OCI-LY1 (cell line): ENCODE results near the gene RPL21.

Experiments used
- EZH2 ChIP-seq: fragments of 200-600 bp; sonication (generic), shearing (Covaris generic); IDR thresholded peaks from 2 replicates; pipeline ENCODE4 v1.8.0; 2017; ENCODE audit warnings: borderline replicate concordance, mixed run types, mild to moderate bottlenecking, antibody characterized with exemption, low read length, moderate library complexity, mixed read lengths
- TF ChIP-seq, protein P1 (sequence below): fragments of 200-600 bp; sonication (generic), shearing (Covaris generic); IDR thresholded peaks from 2 replicates; pipeline ENCODE4 v1.5.1; 2017; ENCODE audit warnings: mild to moderate bottlenecking, antibody characterized with exemption, low read length, moderate library complexity, mixed read lengths

DNA sequence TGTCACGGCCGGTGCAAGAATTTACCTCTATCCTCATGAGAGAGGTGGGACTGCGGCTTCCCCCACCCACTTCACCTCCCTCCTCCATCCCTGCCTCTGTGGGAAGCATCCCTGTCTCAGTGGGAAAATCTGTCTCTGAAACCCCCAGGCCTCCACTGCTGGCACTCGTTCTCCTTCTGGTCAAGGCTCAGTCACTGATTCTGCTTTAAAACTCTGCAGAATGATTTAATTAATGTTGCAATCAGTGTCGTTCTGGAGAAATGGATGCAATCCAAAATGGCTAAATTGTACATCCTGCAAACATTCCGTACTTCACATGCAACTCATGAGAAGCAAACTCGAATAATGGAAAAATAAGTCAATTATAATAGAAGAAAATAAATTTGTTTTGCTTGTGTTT lies 24.8 kb downstream of the RPL21 start:
- TF ChIP-seq, protein P1, sequence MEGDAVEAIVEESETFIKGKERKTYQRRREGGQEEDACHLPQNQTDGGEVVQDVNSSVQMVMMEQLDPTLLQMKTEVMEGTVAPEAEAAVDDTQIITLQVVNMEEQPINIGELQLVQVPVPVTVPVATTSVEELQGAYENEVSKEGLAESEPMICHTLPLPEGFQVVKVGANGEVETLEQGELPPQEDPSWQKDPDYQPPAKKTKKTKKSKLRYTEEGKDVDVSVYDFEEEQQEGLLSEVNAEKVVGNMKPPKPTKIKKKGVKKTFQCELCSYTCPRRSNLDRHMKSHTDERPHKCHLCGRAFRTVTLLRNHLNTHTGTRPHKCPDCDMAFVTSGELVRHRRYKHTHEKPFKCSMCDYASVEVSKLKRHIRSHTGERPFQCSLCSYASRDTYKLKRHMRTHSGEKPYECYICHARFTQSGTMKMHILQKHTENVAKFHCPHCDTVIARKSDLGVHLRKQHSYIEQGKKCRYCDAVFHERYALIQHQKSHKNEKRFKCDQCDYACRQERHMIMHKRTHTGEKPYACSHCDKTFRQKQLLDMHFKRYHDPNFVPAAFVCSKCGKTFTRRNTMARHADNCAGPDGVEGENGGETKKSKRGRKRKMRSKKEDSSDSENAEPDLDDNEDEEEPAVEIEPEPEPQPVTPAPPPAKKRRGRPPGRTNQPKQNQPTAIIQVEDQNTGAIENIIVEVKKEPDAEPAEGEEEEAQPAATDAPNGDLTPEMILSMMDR, result no peak
- no peak for TF ChIP-seq EZH2
